Mesenchymal stem cell (in vitro differentiated cells and primary cell): ENCODE data around the gene RFTN1.

Experiments used
- DNase-seq: peaks from one replicate; pipeline ENCODE4 v3.0.0-alpha.2; 2013
- H2AFZ ChIP-seq: one replicate; pipeline ENCODE4 v1.6.1; 2013; ENCODE audit warnings: low read depth, mild to moderate bottlenecking, control low read depth, inconsistent platforms, low read length, moderate library complexity
- H2AK5ac ChIP-seq: 2 replicates; pipeline ENCODE4 v1.6.1; 2013; ENCODE audit warnings: low read length, moderate library complexity, mild to moderate bottlenecking, inconsistent platforms; ENCODE audit not compliant: severe bottlenecking
- H2BK120ac ChIP-seq: one replicate; pipeline ENCODE4 v1.6.1; 2013; ENCODE audit warnings: low read depth, mild to moderate bottlenecking, inconsistent platforms, low read length, moderate library complexity
- H2BK12ac ChIP-seq, 2 experiments: one replicate each; pipeline ENCODE4 v1.6.1; 2013; ENCODE audit warnings: inconsistent platforms in 2 of 2, low read length in 2 of 2, mild to moderate bottlenecking in 2 of 2, moderate library complexity in 2 of 2, control low read depth in 1 of 2
- H2BK15ac ChIP-seq: one replicate; pipeline ENCODE4 v1.6.1; 2013; ENCODE audit warnings: mild to moderate bottlenecking, low read depth, inconsistent platforms; ENCODE audit not compliant: poor library complexity, severe bottlenecking
- H2BK5ac ChIP-seq: 2 replicates; pipeline ENCODE4 v1.6.1; 2013; ENCODE audit warnings: low read depth, mild to moderate bottlenecking, low read length, control low read depth, inconsistent platforms; ENCODE audit not compliant: poor library complexity, severe bottlenecking
- H3K14ac ChIP-seq, 2 experiments: one replicate each; pipeline ENCODE4 v1.6.1; 2013; ENCODE audit warnings: inconsistent platforms in 2 of 2, low read length in 2 of 2, control low read depth in 1 of 2, mild to moderate bottlenecking in 1 of 2, moderate library complexity in 1 of 2
- H3K18ac ChIP-seq, 2 experiments: one replicate each; pipeline ENCODE4 v1.6.1; 2013; ENCODE audit warnings: inconsistent platforms in 2 of 2, low read length in 2 of 2, control low read depth in 1 of 2, low read depth in 1 of 2, mild to moderate bottlenecking in 1 of 2
- H3K23ac ChIP-seq, 2 experiments: one replicate each; pipeline ENCODE4 v1.6.1; 2013; ENCODE audit warnings: inconsistent platforms in 2 of 2, low read length in 2 of 2, mild to moderate bottlenecking in 2 of 2, moderate library complexity in 2 of 2, control low read depth in 1 of 2
- H3K27ac ChIP-seq: 2 replicates; pipeline ENCODE4 v1.5.1; 2013; ENCODE audit warnings: mild to moderate bottlenecking, moderate library complexity, low read length, control low read depth, inconsistent platforms; ENCODE audit not compliant: poor library complexity, severe bottlenecking
- H3K27me3 ChIP-seq, 2 experiments: 2 replicates each; pipeline versions ENCODE4 v1.6.1 to v1.7.0; 2013; ENCODE audit warnings: low read length in 2 of 2, mild to moderate bottlenecking in 2 of 2, moderate library complexity in 2 of 2, control low read depth in 1 of 2, inconsistent platforms in 1 of 2; ENCODE audit not compliant: control insufficient read depth in 1 of 2, insufficient read depth in 1 of 2
- H3K36me3 ChIP-seq, 2 experiments: 2 replicates each; pipeline versions ENCODE4 v1.6.1 to v1.7.0; 2013; ENCODE audit warnings: low read length in 2 of 2, control low read depth in 1 of 2, inconsistent platforms in 1 of 2, low read depth in 1 of 2, mild to moderate bottlenecking in 1 of 2; ENCODE audit not compliant: insufficient read depth in 2 of 2, control insufficient read depth in 1 of 2
- H3K4ac ChIP-seq, 2 experiments: one replicate each; pipeline ENCODE4 v1.6.1; 2013; ENCODE audit warnings: inconsistent platforms in 2 of 2, low read length in 2 of 2, mild to moderate bottlenecking in 2 of 2, moderate library complexity in 2 of 2, control low read depth in 1 of 2, low read depth in 1 of 2
- H3K4me1 ChIP-seq: 2 replicates; pipeline ENCODE4 v1.6.1; 2013; ENCODE audit warnings: low read depth, low read length, control low read depth; ENCODE audit not compliant: control insufficient read depth, insufficient read depth
- H3K4me2 ChIP-seq: 2 replicates; pipeline ENCODE4 v1.6.1; 2013; ENCODE audit warnings: low read length, mild to moderate bottlenecking, inconsistent platforms; ENCODE audit not compliant: poor library complexity, severe bottlenecking
- H3K4me3 ChIP-seq, 2 experiments: 2 replicates each; pipeline versions ENCODE4 v1.5.1 to v1.7.0; 2013; ENCODE audit warnings: low read length in 2 of 2, mild to moderate bottlenecking in 2 of 2, control low read depth in 1 of 2, low read depth in 1 of 2; ENCODE audit not compliant: insufficient read depth in 1 of 2
- H3K79me1 ChIP-seq: replicated peaks from 2 replicates; pipeline ENCODE4 v1.6.1; 2013; ENCODE audit warnings: mild to moderate bottlenecking, control low read depth, low read length, inconsistent platforms; ENCODE audit not compliant: poor library complexity, severe bottlenecking
- H3K9ac ChIP-seq: 2 replicates; pipeline ENCODE4 v1.7.0; 2013; ENCODE audit warnings: mild to moderate bottlenecking, low read length, moderate library complexity
- H3K9me3 ChIP-seq: 2 replicates; pipeline ENCODE4 v1.7.0; 2013; ENCODE audit warnings: mild to moderate bottlenecking, low read length; ENCODE audit not compliant: control insufficient read depth
- H4K8ac ChIP-seq: one replicate; pipeline ENCODE4 v1.6.1; 2013; ENCODE audit warnings: inconsistent platforms, mild to moderate bottlenecking, low read length, moderate library complexity
- H4K91ac ChIP-seq: one replicate; pipeline ENCODE4 v1.6.1; 2013; ENCODE audit warnings: mild to moderate bottlenecking, low read length, inconsistent platforms
- WGBS: methylation state at CpG from one replicate; pipeline ENCODE4 v1.1.7; 2013; ENCODE audit warnings: mixed read lengths; 5-methylcytosine and 5-hydroxymethylcytosine counted together

RFTN1 gene

DNA sequence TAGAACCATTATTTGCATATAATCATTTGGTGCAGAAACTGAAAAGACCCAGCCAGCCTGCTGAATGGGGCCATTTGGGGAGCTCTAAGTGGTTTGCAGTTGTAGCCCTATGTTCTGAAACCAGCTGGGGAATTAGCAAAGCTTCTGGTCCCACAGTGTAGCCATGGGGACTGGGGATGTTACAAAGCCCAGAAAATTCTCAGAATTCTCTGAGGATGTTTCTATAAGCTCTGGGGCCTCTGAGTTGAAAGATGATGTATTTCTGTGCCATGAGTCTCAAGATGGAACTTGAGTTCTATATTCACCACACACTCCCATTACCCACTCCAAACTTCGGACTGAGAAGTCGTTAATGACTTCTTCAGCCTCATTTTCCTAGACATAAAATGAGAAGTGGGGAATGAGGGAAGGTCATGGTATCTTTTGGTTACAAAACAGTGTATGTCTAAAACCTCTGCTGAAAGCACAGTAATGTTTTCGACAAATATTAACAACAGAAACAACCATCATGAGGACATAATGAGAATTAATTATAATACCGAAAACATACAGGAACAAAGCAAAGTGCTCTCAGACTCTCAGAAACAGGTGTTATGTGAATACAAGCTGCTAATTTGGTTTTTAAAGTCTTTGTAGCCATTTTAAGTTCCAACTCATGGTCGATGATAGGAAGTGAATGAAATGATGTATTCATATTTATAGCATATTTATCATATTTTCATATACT lies 89.4 kb downstream of the RFTN1 start:
- no peak overlapping the region for H3K4ac ChIP-seq
- no CpG with 5 or more reads among the region's 5 CpGs for WGBS
- no peak overlapping the region for H4K8ac ChIP-seq
- H2BK5ac ChIP-seq = no peak overlapping the region
- no peaks in the 10 kb centered on the region for H3K9me3 ChIP-seq
- H3K79me1 ChIP-seq = peaks cover 25% of the 10 kb centered on the region
- no peak overlapping the region for H2AK5ac ChIP-seq
- no peak overlapping the region for H3K9ac ChIP-seq
- H3K18ac ChIP-seq = no peak overlapping the region
- H3K27ac ChIP-seq = no peak overlapping the region
- H3K4me1 ChIP-seq = peaks cover 9% of the 10 kb centered on the region
- H3K4me3 ChIP-seq = no peak overlapping the region
- H2BK15ac ChIP-seq = no peak overlapping the region
- H3K36me3 ChIP-seq = peaks cover 0 to 4% of the 10 kb centered on the region in 2 experiments
- H3K4me2 ChIP-seq = no peak overlapping the region
- no peak overlapping the region for H2BK12ac ChIP-seq
- no peak overlapping the region for H3K23ac ChIP-seq
- no peak for DNase-seq
- no peak overlapping the region for H3K14ac ChIP-seq
- no peaks in the 10 kb centered on the region for H3K27me3 ChIP-seq
- H2BK120ac ChIP-seq = no peak overlapping the region
- no peak overlapping the region for H2AFZ ChIP-seq
- H4K91ac ChIP-seq = no peak overlapping the region

DNA sequence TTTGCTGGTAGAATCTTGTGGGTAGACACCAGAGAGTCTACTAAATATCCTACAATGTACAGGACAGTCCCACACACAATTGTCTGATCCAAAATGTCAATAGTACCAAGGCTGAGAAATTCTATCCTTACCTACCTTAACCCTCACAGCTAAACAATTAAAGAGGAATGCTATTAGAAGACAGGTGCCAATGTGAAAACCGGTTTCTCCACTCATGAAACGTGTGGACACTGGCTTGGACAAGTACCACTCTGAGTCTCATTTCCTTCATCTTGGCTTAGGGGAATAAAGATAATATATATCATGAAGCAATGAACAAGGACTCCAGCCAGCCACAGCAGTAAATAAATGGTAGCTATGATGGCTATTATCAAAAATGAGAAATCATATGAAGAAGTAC lies 90.2 kb downstream of the RFTN1 start:
- H3K4me1 ChIP-seq = peaks cover 9% of the 10 kb centered on the region
- H2BK12ac ChIP-seq = no peak overlapping the region
- no peak overlapping the region for H4K8ac ChIP-seq
- H3K14ac ChIP-seq = no peak overlapping the region
- no peak overlapping the region for H3K9ac ChIP-seq
- H3K27me3 ChIP-seq = no peaks in the 10 kb centered on the region
- no peak overlapping the region for H2BK120ac ChIP-seq
- H3K4me2 ChIP-seq = no peak overlapping the region
- H2AK5ac ChIP-seq = no peak overlapping the region
- H2AFZ ChIP-seq = no peak overlapping the region
- H2BK5ac ChIP-seq = no peak overlapping the region
- no peak overlapping the region for H4K91ac ChIP-seq
- no peak overlapping the region for H3K23ac ChIP-seq
- H3K4ac ChIP-seq = no peak overlapping the region
- DNase-seq = no peak
- peaks cover 29% of the 10 kb centered on the region for H3K79me1 ChIP-seq
- peaks cover 0 to 4% of the 10 kb centered on the region in 2 experiments for H3K36me3 ChIP-seq
- no peak overlapping the region for H3K27ac ChIP-seq
- no peak overlapping the region for H2BK15ac ChIP-seq
- no peaks in the 10 kb centered on the region for H3K9me3 ChIP-seq
- H3K18ac ChIP-seq = no peak overlapping the region
- H3K4me3 ChIP-seq = no peak overlapping the region
- WGBS = 100% methylated on average over 2 of the region's 2 CpGs

DNA sequence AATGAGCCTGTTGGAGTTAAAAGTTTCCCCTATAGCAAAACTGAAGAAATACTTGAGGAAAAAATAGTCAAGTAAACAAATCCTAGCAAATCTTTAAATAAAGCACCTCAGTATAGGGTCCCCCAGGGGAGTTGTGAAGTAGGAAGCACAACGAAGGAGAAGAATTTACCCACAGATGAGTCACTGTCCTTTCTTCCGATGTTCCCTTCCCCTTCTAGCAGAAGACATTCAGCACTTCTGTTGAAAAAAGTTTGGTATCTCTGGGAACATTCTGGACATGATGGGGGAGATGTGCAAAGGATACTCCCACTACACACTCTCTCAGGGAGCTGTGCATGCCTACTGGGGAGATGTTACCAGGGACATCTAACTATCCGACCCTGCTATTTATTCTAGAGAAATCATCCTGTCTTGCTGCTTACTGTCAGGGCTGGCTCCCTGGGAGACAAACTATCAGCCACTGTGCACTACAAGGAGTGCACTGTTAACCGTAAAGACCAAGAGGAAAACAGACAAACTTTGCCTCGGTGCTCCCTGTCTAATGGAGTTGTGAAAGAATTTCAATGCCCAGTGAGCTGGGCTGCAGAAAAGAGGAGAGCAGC lies 93.8 kb downstream of the RFTN1 start:
- Histone ChIP-seq H3K18ac (peak overlapping the region; percentile 76 to 90), H2BK5ac (no peak overlapping the region), H2BK15ac (no peak overlapping the region), H3K4me1 (peaks cover 9% of the 10 kb centered on the region), H4K91ac (no peak overlapping the region), H3K27ac (peak overlapping the region; percentile 30), H3K27me3 (no peaks in the 10 kb centered on the region), H3K79me1 (peaks cover 28% of the 10 kb centered on the region), H3K9ac (no peak overlapping the region), H3K36me3 (no peaks in the 10 kb centered on the region), H3K4ac (no peak overlapping the region), H4K8ac (peak overlapping the region; percentile 19), H2AFZ (no peak overlapping the region), H3K4me2 (peak overlapping the region; percentile 35), H3K9me3 (no peaks in the 10 kb centered on the region), H2BK120ac (no peak overlapping the region), H3K14ac (no peak overlapping the region), H3K23ac (no peak overlapping the region), H2AK5ac (no peak overlapping the region), H2BK12ac (no peak overlapping the region), H3K4me3 (peak overlapping the region in 1 of 2 experiments; percentile 20)
- 20% methylated on average over 3 of the region's 5 CpGs for WGBS
- DNase-seq = peak; percentile 85

DNA sequence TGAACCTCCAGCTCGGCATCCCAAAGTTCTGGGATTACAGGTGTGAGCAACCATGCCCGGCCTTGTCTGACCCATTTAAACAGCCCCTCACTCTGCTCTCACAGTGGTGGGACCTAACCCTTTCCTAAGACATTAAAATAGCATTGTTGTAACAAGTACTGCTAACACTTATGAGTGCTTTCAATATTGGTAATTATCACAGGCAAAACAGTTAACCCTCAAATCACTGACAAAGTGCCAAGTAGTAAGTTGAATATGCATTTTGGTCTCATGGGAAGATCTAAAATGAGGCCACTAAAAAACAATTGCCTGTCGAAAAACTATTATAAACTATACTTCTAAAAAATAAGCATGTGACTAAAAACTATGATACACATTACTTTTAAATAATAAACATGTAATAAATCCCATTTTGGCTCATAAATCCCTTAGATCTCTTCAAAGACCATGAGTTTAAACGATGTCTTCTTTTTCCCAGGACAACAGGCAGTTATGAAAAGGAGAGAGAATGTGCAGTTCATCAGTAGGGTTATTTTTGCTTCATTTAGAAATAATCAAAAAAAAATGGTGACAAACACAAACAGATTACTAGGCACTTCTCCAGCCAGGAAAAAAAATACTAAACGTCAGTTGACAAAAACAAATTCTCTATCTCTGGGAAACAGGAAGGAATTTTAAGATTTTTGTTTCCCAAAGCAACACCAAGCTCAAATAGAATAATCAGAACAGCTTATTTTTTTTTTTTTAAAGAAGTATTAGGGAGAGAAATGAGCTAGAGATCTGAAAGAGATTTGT lies 95.4 kb downstream of the RFTN1 start:
- no peak overlapping the region for H2BK120ac ChIP-seq
- no peak overlapping the region for H2AFZ ChIP-seq
- no peak overlapping the region for H4K91ac ChIP-seq
- H4K8ac ChIP-seq = no peak overlapping the region
- H2BK5ac ChIP-seq = no peak overlapping the region
- H2AK5ac ChIP-seq = no peak overlapping the region
- H3K4me1 ChIP-seq = peaks cover 11% of the 10 kb centered on the region
- no peak overlapping the region for H2BK15ac ChIP-seq
- H3K9me3 ChIP-seq = no peaks in the 10 kb centered on the region
- no peak overlapping the region for H3K9ac ChIP-seq
- no peaks in the 10 kb centered on the region for H3K27me3 ChIP-seq
- peaks cover 32% of the 10 kb centered on the region for H3K79me1 ChIP-seq
- H3K23ac ChIP-seq = no peak overlapping the region
- H3K18ac ChIP-seq = no peak overlapping the region
- DNase-seq = no peak
- H3K4me2 ChIP-seq = no peak overlapping the region
- H3K27ac ChIP-seq = no peak overlapping the region
- 95% methylated on average over 2 of the region's 5 CpGs for WGBS
- no peak overlapping the region for H3K4ac ChIP-seq
- H2BK12ac ChIP-seq = no peak overlapping the region
- no peaks in the 10 kb centered on the region for H3K36me3 ChIP-seq
- no peak overlapping the region for H3K4me3 ChIP-seq
- no peak overlapping the region for H3K14ac ChIP-seq
